Skin of body (tissue), 2 donors: ENCODE measurements around the gene LANCL3. TPM values are rescaled to one million over a fixed set of nuclear protein-coding genes. Genes with fewer than 3 reads are reported as not detected.
"Not testable (repeated sequence)": the region's sequence is repeated elsewhere in the genome, so short reads cannot be mapped to it uniquely, and the experiment has no call there.

Experiments
- DNase-seq: peaks from one replicate; lab custom pipeline; 2025; lab: John Stamatoyannopoulos, UW
- total RNA-seq: library from RNA; depleted of rRNA; stranded (reverse); fragments of >200 nt; gene quantifications from one replicate; pipeline ENCODE4 v1.2.3, GENCODE V29; 2014

The LANCL3 gene
- total RNA-seq, 1 donor from 2014 or later, result 0.39 TPM

- DNase-seq, result no peak
These were observed 42.5 kb downstream of the LANCL3 start for GRCh38 chrX:37613933-37614332.

DNA sequence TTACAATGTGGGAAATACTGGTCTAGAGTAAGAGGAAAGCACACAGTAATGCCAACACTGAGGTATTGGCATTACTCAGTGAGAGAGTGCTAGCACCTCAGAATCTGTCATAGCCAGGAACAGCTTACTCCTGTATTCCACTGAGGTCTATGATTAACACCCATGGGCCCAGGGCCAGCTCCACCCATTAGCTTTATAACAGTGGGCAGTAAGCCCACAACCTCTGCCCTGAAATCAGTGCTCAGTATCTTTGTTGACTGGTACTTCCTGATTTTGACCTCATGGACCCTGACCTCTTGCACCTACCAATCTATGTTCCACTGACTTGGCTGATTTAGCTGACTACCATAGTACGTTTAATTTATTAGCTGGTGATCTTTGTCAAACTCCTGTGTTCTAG lies 56.1 kb downstream of the LANCL3 start:
- no peak for DNase-seq

DNA sequence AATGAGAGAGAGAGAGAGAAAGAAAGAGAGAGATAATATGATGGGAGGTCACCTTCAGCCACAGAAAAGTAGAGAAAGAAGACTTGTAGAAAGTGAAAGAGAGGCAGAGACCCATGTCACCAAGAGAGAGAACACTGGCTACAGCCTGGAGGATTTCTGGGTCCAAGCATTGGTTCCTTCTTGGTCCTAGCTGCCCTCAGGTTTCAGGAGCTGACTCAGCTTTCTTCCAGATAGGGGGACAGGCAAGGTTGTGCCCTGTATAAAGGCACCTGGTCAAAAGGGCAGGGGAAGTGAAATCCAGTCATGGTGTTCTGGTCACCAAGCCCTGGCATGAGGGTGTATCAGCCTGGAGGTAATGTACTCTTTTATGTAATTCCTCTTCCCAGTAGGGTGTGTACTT lies 66.6 kb downstream of the LANCL3 start:
- DNase-seq, result no peak

GRCh38 chrX:37640142-37640541 lies 68.7 kb downstream of the LANCL3 start:
- no peak for DNase-seq

- no peak for DNase-seq
These were observed 70.4 kb downstream of the LANCL3 start for GRCh38 chrX:37641859-37642258.

DNA sequence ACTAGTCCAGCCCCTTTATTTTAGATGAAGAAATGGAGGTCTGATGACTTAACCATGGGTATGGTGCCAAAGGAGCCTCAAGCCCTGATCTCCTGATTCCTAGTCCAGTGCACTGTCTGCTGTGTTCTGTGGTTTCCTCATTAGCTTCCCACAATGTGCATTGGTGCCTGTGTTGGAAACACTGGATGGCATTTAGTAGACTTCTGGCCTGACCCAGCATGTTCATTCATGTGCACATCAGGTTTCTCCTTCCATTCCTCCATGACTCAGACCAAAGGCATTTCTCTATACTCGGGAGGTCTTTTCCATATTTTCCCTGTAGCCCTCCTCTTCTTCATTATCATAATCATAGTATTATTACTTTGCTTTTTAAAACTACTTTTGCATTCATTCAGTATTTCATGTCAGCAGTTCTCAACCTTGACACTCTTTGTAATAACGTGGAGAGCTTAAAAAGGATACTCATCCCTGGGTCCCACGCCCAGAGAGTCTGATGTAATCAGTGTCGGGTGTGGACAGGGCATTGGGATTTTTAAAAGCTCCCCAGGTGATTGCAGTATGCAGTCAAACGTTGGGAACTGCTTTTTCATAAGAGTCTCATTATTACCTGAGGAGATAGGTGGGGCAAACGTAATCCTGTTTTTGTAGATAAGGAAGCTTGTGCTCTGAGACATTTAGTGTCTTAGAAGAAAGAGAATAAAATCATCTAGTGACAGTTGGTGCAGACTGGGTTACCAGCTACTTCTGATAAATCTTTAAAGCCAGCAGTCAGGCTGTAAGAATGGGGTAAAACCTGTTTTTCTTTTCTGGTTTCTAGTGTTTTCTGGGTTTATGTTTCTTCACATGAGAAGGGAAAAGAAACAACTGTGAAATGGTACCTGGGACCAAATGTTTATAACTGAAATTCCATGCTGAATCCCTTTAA lies 73.2 kb downstream of the LANCL3 start:
- DNase-seq, result no peak

DNA sequence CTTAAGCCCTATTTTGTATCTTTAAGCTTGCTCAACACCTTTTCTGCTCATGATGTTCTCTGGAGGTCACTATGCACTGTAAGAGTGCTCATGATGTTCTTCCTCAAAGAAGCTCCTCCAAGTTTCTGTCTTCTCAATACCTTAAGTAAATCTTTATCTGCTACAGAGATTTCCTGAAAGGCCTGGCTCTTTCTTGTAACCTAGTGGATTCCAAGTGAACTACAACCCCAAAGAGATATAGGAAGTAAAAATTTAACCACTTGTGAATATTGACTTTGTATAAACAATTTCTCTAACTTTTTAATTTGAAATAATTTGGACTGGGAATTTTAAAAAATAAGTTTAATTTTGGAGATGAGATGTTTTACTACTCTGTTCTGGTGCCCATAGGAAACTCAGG lies 74.8 kb downstream of the LANCL3 start:
- no peak for DNase-seq

DNA sequence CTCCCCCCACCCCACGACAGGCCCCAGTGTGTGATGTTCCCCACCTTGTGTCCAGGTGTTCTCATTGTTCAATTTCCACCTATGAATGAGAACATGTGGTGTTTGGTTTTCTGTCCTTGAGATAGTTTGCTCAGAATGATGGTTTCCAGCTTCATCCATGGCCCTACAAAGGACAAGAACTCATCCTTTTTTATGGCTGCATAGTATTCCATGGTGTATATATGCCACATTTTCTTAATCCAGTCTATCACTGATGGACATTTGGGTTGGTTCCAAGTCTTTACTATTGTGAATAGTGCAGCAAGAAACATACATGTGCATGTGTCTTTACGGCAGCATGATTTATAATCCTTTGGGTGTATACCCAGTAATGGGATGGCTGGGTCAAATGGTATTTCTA lies 79.4 kb downstream of the LANCL3 start:
- DNase-seq, result not testable (repeated sequence)

DNA sequence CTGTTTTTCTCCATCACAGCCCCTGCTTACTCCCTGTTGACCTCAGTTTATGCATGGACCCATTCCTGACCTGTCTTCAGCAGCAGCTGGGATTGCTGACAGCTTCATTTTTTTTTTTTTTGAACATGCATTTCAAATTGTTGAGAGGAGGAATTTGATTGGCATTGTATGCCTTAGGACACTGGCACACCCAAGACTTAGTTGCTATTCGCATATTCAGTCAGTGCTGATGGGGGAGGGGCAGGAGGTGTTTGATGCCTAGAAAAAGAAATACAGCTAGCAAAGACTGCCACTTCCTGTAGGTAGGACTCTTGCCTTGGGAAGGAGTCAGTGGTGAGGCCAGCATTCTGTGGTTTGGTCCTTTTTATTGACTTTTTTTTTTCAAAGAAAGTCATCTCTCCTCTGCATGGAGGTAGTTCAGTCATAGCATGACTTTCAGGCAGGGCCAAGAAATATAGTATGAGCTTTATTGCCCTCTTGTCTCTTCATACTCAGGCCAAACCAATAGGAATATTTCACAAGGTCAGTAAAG lies 80.5 kb downstream of the LANCL3 start:
- DNase-seq, result no peak

DNA sequence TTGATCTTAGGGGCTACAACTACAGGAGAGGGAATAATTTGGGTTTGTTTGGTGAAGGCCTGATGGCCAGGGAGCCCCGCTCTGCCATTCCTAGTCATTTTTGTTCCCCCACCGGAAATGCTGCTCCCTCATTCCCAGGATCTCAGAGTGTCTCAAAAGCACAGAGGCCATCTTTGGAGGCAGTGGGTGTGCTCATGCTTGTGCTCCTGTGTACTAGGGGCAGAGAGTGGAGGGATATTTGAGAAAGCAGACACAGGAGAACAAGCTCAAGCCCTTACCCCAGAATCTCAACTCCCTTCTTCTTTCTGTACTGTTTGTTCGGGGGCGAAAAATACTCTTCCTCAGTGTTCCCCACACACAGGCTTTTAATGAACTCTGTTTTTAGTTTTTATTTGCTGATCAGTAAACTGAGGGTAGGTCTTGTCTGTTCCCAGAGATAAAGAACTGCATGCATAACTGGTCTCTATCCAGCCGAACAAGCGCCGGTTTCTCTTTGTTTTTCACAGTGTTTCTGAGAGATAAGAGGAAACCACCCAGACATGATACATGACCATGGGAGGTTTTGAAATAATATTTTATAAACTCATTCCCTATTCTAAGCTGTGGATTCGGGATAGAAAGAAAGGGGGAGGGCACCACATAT lies 81.2 kb downstream of the LANCL3 start:
- no peak for DNase-seq

- DNase-seq, result no peak
These were observed 82.1 kb downstream of the LANCL3 start for GRCh38 chrX:37653397-37654085.

- no peak for DNase-seq
These were observed 87.0 kb downstream of the LANCL3 start for GRCh38 chrX:37658343-37659030.

DNA sequence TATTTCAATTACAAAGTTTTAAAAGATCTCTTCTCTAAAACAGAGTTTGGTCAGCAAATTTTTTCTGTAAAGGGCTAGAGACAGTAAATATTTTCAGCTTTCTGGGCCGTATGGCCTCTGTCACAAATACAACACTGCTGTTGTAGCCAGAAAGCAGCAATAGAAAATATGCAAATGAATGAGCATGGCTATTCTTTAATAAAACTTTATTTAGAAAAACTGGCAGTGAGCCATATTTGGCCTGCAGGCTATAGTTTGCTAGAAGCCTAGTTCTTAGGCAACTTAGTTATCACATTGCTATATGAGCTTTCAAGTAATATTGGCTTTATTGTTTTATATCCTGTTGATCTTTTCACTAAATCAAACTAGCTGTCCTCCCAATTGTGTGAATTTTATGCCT lies 87.6 kb downstream of the LANCL3 start:
- DNase-seq, result no peak

GRCh38 chrX:37662181-37662580 lies 90.7 kb downstream of the LANCL3 start:
- no peak for DNase-seq

GRCh38 chrX:37666516-37666915 lies 95.1 kb downstream of the LANCL3 start:
- no peak for DNase-seq

- DNase-seq, result no peak
These were observed 95.7 kb downstream of the LANCL3 start for GRCh38 chrX:37667141-37667540.

GRCh38 chrX:37672563-37672962 lies 101.1 kb downstream of the LANCL3 start:
- no peak for DNase-seq

- DNase-seq, result no peak
These were observed 105.3 kb downstream of the LANCL3 start for GRCh38 chrX:37676811-37677210.

DNA sequence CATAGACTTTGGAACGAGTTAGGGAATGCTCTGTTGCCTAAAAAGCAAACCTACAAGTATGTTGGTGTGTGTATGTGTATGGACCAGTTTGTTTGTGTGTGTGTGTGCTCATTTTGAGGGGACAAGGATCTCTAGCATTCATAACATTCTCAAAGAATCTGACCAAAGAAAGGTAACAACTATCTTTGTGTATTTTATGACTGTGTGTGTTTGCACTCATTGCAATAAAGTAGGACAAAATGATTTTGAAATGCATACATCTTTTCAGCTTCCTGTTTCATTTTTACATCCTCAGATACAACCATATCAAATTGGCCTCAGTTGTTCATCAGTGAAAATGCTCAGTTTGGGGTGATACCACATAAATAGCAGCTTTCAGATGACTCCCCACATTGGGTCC lies 105.8 kb downstream of the LANCL3 start:
- no peak for DNase-seq

DNA sequence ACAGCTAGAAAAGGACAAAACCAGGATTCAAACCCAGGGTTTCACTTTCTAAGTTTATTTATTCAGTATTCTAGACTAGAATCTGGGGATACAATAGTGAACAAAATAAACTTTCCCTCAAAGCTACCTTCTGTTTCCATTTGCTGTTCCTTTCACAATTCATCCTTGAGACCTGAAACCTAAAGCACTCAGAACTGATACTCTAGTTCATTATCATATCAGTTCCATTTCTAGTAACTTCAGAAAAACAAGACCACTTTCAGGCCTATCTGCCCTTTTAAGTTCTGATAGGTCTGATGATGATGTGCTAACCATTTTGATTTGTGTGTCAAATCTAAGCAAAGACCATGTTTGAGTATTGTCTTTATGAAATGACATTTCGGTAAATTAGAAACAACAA lies 106.3 kb downstream of the LANCL3 start:
- no peak for DNase-seq

GRCh38 chrX:37678574-37678973 lies 107.1 kb downstream of the LANCL3 start:
- DNase-seq, result no peak
